Right lobe of liver (tissue), 6 donors: ENCODE results near the gene F8. TPM values are rescaled to one million over a fixed set of nuclear protein-coding genes. Genes with fewer than 3 reads are reported as not detected.
"Not testable (repeated sequence)": the region's sequence is repeated elsewhere in the genome, so short reads cannot be mapped to it uniquely, and the experiment has no call there.

Source experiments
- ATAC-seq, 4 donors: fragments of 200-7000 bp; cut with Tn5 transposase; one replicate each; pipeline ENCODE4 v1.9.1; 2020; ENCODE audit warnings: mild to moderate bottlenecking in 4 of 4, moderate library complexity in 4 of 4
- DNase-seq, 3 donors: peaks; one replicate each; pipeline ENCODE4 v3.0.0-alpha.2; 2020
- H3K27ac ChIP-seq, 3 donors: fragments of 200-600 bp; one replicate each; pipeline ENCODE4 v1.8.0; 2022
- H3K27me3 ChIP-seq, 2 donors: fragments of 200-600 bp; one replicate each; pipeline ENCODE4 v1.8.0; 2022
- H3K36me3 ChIP-seq, 4 donors: fragments of 200-600 bp; sonication (generic) in 1 of 4; one replicate each; pipeline versions ENCODE4 v1.5.1 to v1.8.0; 2017 to 2022; ENCODE audit warnings: control low read depth in 1 of 4
- H3K4me1 ChIP-seq, 4 donors: fragments of 200-600 bp; sonication (generic) in 1 of 4; one replicate each; pipeline versions ENCODE4 v1.5.1 to v1.8.0; 2017 to 2022; ENCODE audit warnings: control low read depth in 1 of 4
- H3K4me3 ChIP-seq, 3 donors: fragments of 200-600 bp; one replicate each; pipeline ENCODE4 v1.8.0; 2022
- H3K9me3 ChIP-seq, 4 donors: fragments of 200-600 bp; sonication (generic) in 1 of 4; one replicate each; pipeline versions ENCODE4 v1.5.1 to v1.8.0; 2017 to 2022; ENCODE audit warnings: control low read depth in 1 of 4
- CTCF ChIP-seq, 4 donors: fragments of 200-600 bp in 3 of 4; fragments of 450-650 bp in 1 of 4; IDR thresholded peaks; one replicate each; pipeline versions ENCODE4 v1.5.1 to v1.8.0; 2016 to 2022; ENCODE audit warnings: antibody characterized with exemption in 4 of 4, mild to moderate bottlenecking in 2 of 4
- POLR2A ChIP-seq: fragments of 450-650 bp; IDR thresholded peaks from one replicate; pipeline ENCODE4 v1.6.1; 2017; ENCODE audit warnings: antibody characterized with exemption, mild to moderate bottlenecking
- WGBS: methylation state at CpG from one replicate; pipeline ENCODE4 v1.1.6; 2018; ENCODE audit warnings: low coverage, low lambda C conversion rate; ENCODE audit not compliant: insufficient coverage; ENCODE audit errors: missing lambda C conversion rate; 5-methylcytosine and 5-hydroxymethylcytosine counted together
- intact Hi-C, 2 donors: fragments of 100-400 bp; cut with DNase I; formaldehyde crosslinking; loops; one replicate each; pipeline versions ENCODE4 v1.11.2 to v1.14.1; 2022
- total RNA-seq, 6 experiments: library from RNA; depleted of rRNA in 2 of 6; stranded (reverse); fragments of >200 nt in 2 of 6; fragmentation: NEBNext Ultra II Directional in 3 of 6; extraction: Animal tissue kit (Norgen Biotek cat#: 25700) in 3 of 6; gene quantifications; one replicate each; pipeline versions ENCODE4 v1.1.0 to v1.2.4, GENCODE V29; 2016 to 2023
- donor health status: DM: no; HTN: yes; CAD: no.
- donor health status: DM: no; HTN: no; CAD: no.
- donor health status: DM: no; HTN: no; CAD: no.
- donor health status: DM: no; HTN: yes; CAD: no.
- donor health status: DM: no; HTN: yes; CAD: no.

F8 gene
- total RNA-seq, 6 experiments from 2014 or later: 19.4 to 36.2 (median 26.3) TPM

- DNase-seq: no peak
- intact Hi-C loops: loop anchor here in 1 of 2 donors (10.0 kb wide), 1 partner anchor 75 kb away; no protein-coding TSS in a partner anchor
- Histone ChIP-seq H3K36me3 (no peaks in the 10 kb centered on the region), H3K27ac (no peak overlapping the region), H3K27me3 (no peaks in the 10 kb centered on the region), H3K4me1 (no peaks in the 10 kb centered on the region), H3K9me3 (no peaks in the 10 kb centered on the region), H3K4me3 (no peak overlapping the region)
- WGBS: no CpG with 5 or more reads among the region's 4 CpGs
- TF ChIP-seq CTCF (IDR thresholded peaks at IDR 0.05): no peak
- TF ChIP-seq POLR2A: no peak
- no peak for ATAC-seq
Observed at GRCh38 chrX:154979629-154980028, 42.9 kb downstream of the F8 start.

GRCh38 chrX:154968353-154968752 is 54.2 kb downstream of the F8 start:
- TF ChIP-seq POLR2A (no peak), CTCF (IDR thresholded peaks at IDR 0.05) (no peak)
- Histone ChIP-seq H3K27ac (no peak overlapping the region), H3K27me3 (no peaks in the 10 kb centered on the region), H3K4me1 (no peaks in the 10 kb centered on the region), H3K36me3 (no peaks in the 10 kb centered on the region), H3K9me3 (no peaks in the 10 kb centered on the region), H3K4me3 (no peak overlapping the region)
- intact Hi-C loops: no loop called here
- whole genome bisulfite sequencing: 34% methylated on average over 2 of the region's 2 CpGs
- no peak for ATAC-seq
- no peak for DNase-seq

DNA sequence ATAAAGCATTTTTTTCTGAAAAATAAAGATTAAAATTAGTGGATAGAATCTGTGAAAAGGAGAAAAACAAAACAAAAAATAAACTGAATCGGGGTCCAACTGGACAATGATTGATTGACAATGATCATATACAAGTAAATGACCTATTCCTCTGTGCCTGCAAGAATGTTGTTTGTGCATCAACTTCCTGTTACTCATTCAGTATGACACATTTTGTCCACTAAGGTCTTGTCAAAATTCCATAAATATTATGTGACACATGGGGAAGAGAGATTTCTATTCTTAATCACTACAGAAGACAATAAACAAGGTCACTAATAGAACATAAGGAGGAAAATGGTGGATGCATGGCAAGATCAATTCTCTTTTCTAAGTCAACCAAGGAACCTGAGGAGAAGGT is 54.9 kb downstream of the F8 start:
- no peak overlapping the region for H3K4me3 ChIP-seq
- no peaks in the 10 kb centered on the region for H3K4me1 ChIP-seq
- intact Hi-C loops: no loop called here
- H3K9me3 ChIP-seq: no peaks in the 10 kb centered on the region
- 31% methylated on average over 1 of the region's 1 CpG for WGBS
- ATAC-seq: no peak
- H3K27ac ChIP-seq: no peak overlapping the region
- H3K27me3 ChIP-seq: no peaks in the 10 kb centered on the region
- no peak for TF ChIP-seq POLR2A
- TF ChIP-seq CTCF (IDR thresholded peaks at IDR 0.05): no peak
- H3K36me3 ChIP-seq: no peaks in the 10 kb centered on the region
- no peak for DNase-seq

- no peak overlapping the region for H3K27ac ChIP-seq
- no peaks in the 10 kb centered on the region for H3K27me3 ChIP-seq
- intact Hi-C loops: no loop called here
- no peaks in the 10 kb centered on the region for H3K4me1 ChIP-seq
- TF ChIP-seq POLR2A (no peak), CTCF (IDR thresholded peaks at IDR 0.05) (no peak)
- DNase-seq: no peak
- no peak for ATAC-seq
- H3K36me3 ChIP-seq: no peaks in the 10 kb centered on the region
- no peak overlapping the region for H3K4me3 ChIP-seq
- no peaks in the 10 kb centered on the region for H3K9me3 ChIP-seq
Observed at GRCh38 chrX:154961947-154962346, 60.6 kb downstream of the F8 start.

DNA sequence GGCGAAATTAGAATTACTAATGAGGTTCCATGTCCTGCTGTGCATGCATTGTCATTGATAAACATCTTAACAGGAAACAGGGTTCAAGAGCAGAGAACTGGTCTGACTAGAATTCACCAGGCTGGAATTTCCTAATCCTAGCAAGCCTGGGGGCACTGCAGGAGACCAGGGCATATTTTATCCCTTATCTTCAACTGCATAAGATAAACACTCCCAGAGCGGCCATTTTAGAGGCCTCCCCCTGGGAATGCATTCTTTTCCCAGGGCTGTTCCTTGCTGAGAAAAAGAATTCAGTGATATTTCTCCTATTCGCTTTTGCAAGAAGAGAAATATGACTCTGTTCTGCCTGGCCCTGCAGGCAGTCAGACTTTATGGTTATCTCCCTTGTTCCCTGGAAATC is 66.7 kb downstream of the F8 start:
- DNase-seq, H3K27ac ChIP-seq, H3K4me3 ChIP-seq, H3K4me1 ChIP-seq, H3K9me3 ChIP-seq, ATAC-seq, H3K36me3 ChIP-seq, H3K27me3 ChIP-seq, intact Hi-C loops: not testable (repeated sequence)
- 54% methylated on average over 3 of the region's 3 CpGs for WGBS

DNA sequence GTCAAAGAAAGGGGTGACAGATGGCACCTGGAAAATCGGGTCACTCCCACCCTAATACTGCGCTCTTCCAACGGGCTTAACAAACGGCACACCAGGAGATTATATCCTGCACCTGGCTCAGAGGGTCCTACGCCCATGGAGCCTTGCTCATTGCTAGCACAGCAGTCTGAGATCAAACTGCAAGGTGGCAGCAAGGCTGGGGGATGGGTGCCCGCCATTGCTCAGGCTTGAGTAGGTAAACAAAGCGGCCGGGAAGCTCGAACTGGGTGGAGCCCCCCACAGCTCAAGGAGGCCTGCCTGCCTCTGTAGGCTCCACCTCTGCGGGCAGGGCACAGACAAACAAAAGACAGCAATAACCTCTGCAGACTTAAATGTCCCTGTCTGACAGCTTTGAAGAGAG is 83.3 kb downstream of the F8 start:
- not testable (repeated sequence) for ATAC-seq

DNA sequence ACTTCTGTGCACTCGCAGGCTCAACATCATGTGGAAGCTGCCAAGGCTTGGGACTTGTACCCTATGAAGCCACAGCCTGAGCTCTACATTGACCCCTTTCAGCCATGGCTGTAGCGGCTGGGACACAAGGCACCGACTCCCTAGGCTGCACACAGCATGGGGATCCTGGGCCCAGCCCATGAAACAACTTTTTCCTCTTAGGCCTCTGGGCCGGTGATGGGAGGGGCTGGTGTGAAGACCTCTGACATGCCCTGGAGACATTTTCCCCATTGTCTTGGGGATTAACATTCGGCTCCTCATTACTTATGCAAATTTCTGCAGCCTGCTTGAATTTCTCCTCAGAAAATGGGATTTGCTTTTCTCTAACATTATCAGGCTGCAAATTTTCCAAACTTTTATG is 97.8 kb downstream of the F8 start:
- H3K27ac ChIP-seq, H3K4me1 ChIP-seq, H3K27me3 ChIP-seq, H3K9me3 ChIP-seq, H3K36me3 ChIP-seq, DNase-seq, H3K4me3 ChIP-seq, intact Hi-C loops, ATAC-seq: not testable (repeated sequence)
- WGBS: 72% methylated on average over 2 of the region's 5 CpGs

More for the DNA sequence above, 83.3 kb downstream of the F8 start:
- DNase-seq, H3K4me3 ChIP-seq, H3K27me3 ChIP-seq, intact Hi-C loops, H3K9me3 ChIP-seq, H3K27ac ChIP-seq, H3K4me1 ChIP-seq, H3K36me3 ChIP-seq: not testable (repeated sequence)
- no CpG with 5 or more reads among the region's 10 CpGs for WGBS
